Mucosa of stomach (tissue), 1 donor: ENCODE measurements around the gene CDRT4.

Source experiments
- H3K27me3 ChIP-seq: one replicate; pipeline ENCODE4 v1.7.0; 2013; ENCODE audit warnings: mild to moderate bottlenecking, low read length; ENCODE audit not compliant: control insufficient read depth, insufficient read depth
- H3K36me3 ChIP-seq: one replicate; pipeline ENCODE4 v1.7.0; 2013; ENCODE audit warnings: low read length; ENCODE audit not compliant: control insufficient read depth, insufficient read depth
- H3K4me1 ChIP-seq: one replicate; pipeline ENCODE4 v1.7.0; 2013; ENCODE audit warnings: mild to moderate bottlenecking, low read length; ENCODE audit not compliant: control insufficient read depth, insufficient read depth
- H3K4me3 ChIP-seq: one replicate; pipeline ENCODE4 v1.7.0; 2013; ENCODE audit warnings: low read length
- H3K9ac ChIP-seq: one replicate; pipeline ENCODE4 v1.7.0; 2013; ENCODE audit warnings: mild to moderate bottlenecking, low read length, moderate library complexity
- H3K9me3 ChIP-seq: one replicate; pipeline ENCODE4 v1.7.0; 2013; ENCODE audit warnings: mild to moderate bottlenecking, low read length, moderate library complexity; ENCODE audit not compliant: control insufficient read depth
- donor health status: Pancreatic carcinoma.

The CDRT4 gene

DNA sequence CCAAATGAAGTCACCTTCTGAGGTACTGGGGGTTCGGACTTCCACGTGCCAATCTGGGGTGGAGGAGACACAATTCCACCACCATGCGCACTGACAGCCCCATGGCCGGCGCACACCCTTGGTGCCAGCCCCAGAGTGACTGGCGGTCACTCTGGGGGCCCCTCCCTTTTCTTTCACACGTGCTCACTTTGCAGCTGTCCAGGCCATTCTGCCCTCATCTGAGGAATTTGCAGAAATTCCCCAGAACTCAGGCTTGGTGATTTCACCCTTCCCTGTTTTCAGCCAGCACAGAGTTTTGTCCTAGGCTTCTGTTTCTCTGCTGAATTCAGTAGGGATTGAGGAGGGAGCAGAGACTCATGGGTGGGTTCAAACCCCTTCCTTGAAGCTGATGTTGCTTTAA, 54.8 kb downstream of the CDRT4 start:
- Histone ChIP-seq H3K9me3 (no peaks in the 10 kb centered on the region), H3K9ac (no peak overlapping the region), H3K4me3 (no peak overlapping the region), H3K4me1 (no peaks in the 10 kb centered on the region), H3K27me3 (no peaks in the 10 kb centered on the region), H3K36me3 (no peaks in the 10 kb centered on the region)

GRCh38 chr17:15411384-15412198, 55.8 kb downstream of the CDRT4 start:
- Histone ChIP-seq H3K4me3 (no peak overlapping the region), H3K27me3 (no peaks in the 10 kb centered on the region), H3K9me3 (no peaks in the 10 kb centered on the region), H3K9ac (no peak overlapping the region), H3K36me3 (no peaks in the 10 kb centered on the region), H3K4me1 (no peaks in the 10 kb centered on the region)

- no peaks in the 10 kb centered on the region for H3K4me1 ChIP-seq
- no peaks in the 10 kb centered on the region for H3K9me3 ChIP-seq
- no peaks in the 10 kb centered on the region for H3K27me3 ChIP-seq
- H3K36me3 ChIP-seq, result no peaks in the 10 kb centered on the region
- no peak overlapping the region for H3K9ac ChIP-seq
- no peak overlapping the region for H3K4me3 ChIP-seq
Measured at GRCh38 chr17:15409721-15410250, 57.6 kb downstream of the CDRT4 start.

- Histone ChIP-seq H3K4me1 (no peaks in the 10 kb centered on the region), H3K9me3 (no peaks in the 10 kb centered on the region), H3K27me3 (no peaks in the 10 kb centered on the region), H3K36me3 (no peaks in the 10 kb centered on the region), H3K4me3 (no peak overlapping the region), H3K9ac (no peak overlapping the region)
Measured at GRCh38 chr17:15408803-15409202, 58.6 kb downstream of the CDRT4 start.

GRCh38 chr17:15406081-15406480, 61.3 kb downstream of the CDRT4 start:
- Histone ChIP-seq H3K4me3 (no peak overlapping the region), H3K9ac (no peak overlapping the region), H3K27me3 (no peaks in the 10 kb centered on the region), H3K4me1 (no peaks in the 10 kb centered on the region), H3K9me3 (no peaks in the 10 kb centered on the region), H3K36me3 (no peaks in the 10 kb centered on the region)

DNA sequence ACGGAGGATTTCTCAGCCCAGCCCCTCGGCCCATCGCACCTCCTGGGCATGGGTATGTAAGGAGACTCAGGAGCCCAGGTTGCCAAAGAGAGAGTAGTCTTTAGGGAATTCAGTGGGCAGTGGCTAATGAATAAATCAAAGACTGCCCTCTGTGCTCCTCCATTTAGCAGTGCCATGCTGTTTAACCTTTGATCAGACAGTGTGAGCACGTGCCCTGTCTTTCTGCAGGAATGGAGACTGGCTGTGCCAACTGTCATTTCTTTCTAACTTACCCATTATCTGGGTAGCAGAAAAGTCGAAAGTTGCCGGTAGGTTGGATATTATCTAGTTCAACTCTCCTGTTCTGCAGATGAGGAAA, 62.4 kb downstream of the CDRT4 start:
- H3K4me1 ChIP-seq, result no peaks in the 10 kb centered on the region

DNA sequence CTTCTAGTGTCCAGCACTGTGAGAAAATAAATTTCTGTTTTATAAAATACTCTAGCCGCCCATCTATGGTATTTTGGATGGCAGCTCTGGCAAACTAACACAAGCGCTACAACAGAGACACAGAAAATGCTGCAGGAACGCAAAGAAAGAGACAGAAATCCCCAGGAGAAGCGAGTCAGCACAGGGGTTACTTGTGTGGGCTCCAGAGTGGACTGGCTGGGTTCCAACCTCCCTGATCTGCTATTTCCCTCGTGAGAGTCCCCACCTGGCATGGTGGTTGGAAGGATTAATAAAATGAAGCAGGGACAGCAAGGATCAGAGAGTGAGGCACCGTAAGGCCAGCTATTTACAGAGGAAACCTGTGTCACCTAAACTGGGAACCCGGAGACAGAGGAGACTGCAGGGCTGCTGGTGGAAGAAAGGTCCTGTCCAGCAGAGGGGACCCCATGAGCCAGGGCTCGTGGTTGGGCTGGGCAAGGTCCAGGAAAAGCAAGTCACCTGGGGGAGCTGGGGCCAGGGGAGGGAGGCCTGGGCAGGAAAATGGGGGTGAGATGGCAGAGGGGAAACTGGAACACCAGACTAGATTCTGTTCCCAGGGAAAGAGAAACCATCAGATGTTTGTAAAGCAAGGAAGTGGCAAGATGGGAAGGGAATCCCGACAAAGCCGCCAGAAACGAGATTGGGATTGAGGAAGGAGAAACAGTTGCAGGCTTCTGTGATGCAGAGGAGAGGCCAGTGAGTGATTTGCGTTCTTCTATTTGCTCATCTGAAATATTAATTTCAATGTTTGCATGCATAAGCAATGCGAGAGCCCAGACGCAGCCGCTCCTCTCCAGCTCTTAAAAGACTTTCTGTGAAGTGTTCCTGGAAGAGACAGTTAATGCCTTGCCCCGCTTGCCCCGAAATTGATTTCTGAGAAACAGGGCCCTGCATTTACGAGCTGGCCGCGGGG, 63.0 kb downstream of the CDRT4 start:
- no peak overlapping the region for H3K9ac ChIP-seq
- H3K4me1 ChIP-seq, result no peaks in the 10 kb centered on the region
- H3K9me3 ChIP-seq, result no peaks in the 10 kb centered on the region
- H3K4me3 ChIP-seq, result no peak overlapping the region
- H3K36me3 ChIP-seq, result no peaks in the 10 kb centered on the region
- no peaks in the 10 kb centered on the region for H3K27me3 ChIP-seq

More for the DNA sequence above, 62.4 kb downstream of the CDRT4 start:
- H3K9ac ChIP-seq, result no peak overlapping the region
- H3K27me3 ChIP-seq, result no peaks in the 10 kb centered on the region
- no peaks in the 10 kb centered on the region for H3K36me3 ChIP-seq
- no peak overlapping the region for H3K4me3 ChIP-seq
- H3K9me3 ChIP-seq, result no peaks in the 10 kb centered on the region

DNA sequence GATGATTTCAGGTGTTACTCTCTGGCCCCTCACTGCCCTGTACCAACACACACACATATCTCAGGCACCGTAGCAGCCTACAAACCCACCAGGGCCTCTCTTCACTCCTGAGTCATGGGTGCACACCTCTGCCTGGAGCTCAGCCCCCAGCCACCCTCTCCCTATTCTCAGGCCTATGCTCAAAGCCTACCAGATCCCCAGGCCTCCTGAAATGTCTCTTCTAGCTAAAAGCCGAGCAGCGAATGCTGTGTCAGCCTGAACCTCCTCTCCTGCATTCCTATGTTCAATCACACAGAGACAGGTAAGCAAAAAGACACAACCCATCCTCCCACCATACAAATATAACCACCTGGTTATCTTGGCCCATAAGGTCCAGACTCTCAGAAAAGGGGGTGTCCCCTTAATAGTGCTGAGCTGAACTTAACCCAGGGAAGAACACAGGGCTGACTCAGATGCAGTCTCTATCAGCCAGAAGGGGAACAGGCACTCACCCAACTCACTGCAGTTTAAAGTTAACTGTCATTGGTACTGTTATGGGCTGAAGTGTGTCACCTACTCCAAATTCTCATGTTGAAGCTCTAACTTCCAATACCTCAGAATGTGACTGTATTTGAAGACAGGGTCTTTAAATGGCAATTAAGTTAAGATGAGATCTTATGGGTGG, 64.0 kb downstream of the CDRT4 start:
- Histone ChIP-seq H3K9me3 (no peaks in the 10 kb centered on the region), H3K9ac (no peak overlapping the region), H3K4me3 (no peak overlapping the region), H3K4me1 (no peaks in the 10 kb centered on the region), H3K27me3 (no peaks in the 10 kb centered on the region), H3K36me3 (no peaks in the 10 kb centered on the region)

DNA sequence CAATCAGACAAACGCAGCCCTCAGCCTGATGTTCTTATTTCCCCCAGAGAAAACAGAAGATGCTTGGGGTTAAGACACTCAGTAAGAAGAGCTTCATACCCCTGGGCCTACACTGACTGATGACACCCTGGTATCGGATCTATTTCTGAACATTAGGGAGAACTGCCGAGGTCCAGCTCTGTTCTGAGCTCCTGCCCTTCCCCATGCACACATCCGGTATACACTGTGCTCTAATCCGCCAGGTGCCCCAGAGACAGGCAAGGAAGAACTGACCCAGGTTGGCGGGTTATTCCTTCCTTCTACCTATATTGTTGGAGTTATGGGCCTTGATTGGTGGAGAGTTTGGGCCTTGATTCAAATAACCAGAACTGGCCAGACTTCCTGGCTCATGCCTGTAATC, 68.0 kb downstream of the CDRT4 start:
- no peaks in the 10 kb centered on the region for H3K9me3 ChIP-seq
- H3K4me3 ChIP-seq, result no peak overlapping the region
- no peaks in the 10 kb centered on the region for H3K4me1 ChIP-seq
- H3K9ac ChIP-seq, result no peak overlapping the region
- no peaks in the 10 kb centered on the region for H3K36me3 ChIP-seq
- H3K27me3 ChIP-seq, result no peaks in the 10 kb centered on the region

GRCh38 chr17:15398736-15399331, 68.6 kb downstream of the CDRT4 start:
- Histone ChIP-seq H3K36me3 (no peaks in the 10 kb centered on the region), H3K9me3 (no peaks in the 10 kb centered on the region), H3K27me3 (no peaks in the 10 kb centered on the region), H3K4me3 (no peak overlapping the region), H3K9ac (no peak overlapping the region), H3K4me1 (no peaks in the 10 kb centered on the region)

- Histone ChIP-seq H3K36me3 (no peaks in the 10 kb centered on the region), H3K9ac (no peak overlapping the region), H3K27me3 (no peaks in the 10 kb centered on the region), H3K4me3 (no peak overlapping the region), H3K4me1 (no peaks in the 10 kb centered on the region), H3K9me3 (no peaks in the 10 kb centered on the region)
Measured at GRCh38 chr17:15398291-15398690, 69.1 kb downstream of the CDRT4 start.
